Measurements from ENCODE around the gene PRR5L.

The PRR5L gene

GRCh38 chr11:36412781-36413383, 116.8 kb downstream of the PRR5L start:
- ChIA-PET CTCF (interaction anchor here (0.9 to 5.1 kb wide), 11 partner anchors 8 to 119 kb away, joined by 3 to 46 read pairs (median 4); partner anchors contain the start of gene PRR5L), POLR2A (interaction anchor here (3.0 to 3.1 kb wide), 2 partner anchors 8 to 36 kb away, joined by 12 to 13 read pairs; no protein-coding TSS in a partner anchor)
- Histone ChIP-seq H3K36me3 (ENCODE audit: control insufficient read depth in 4 of 4, insufficient read depth in 4 of 4, low read length in 3 of 4) (peaks cover 0 to 54% (median 7%) of the 10 kb centered on the region in 4 experiments), H3K27me3 (replicated peaks in 2 of 5; ENCODE audit: control insufficient read depth in 4 of 5, insufficient read depth in 5 of 5, low read length in 4 of 5) (no peaks in the 10 kb centered on the region), H3K27ac (ENCODE audit: insufficient read depth in 1 of 2, low read depth in 1 of 2, low read length in 2 of 2, poor library complexity in 1 of 2, severe bottlenecking in 2 of 2) (peak overlapping the region; percentile 40 to 65), H3K9me3 (ENCODE audit: control extremely low read depth in 1 of 5, control insufficient read depth in 4 of 5, insufficient read depth in 2 of 5, low read depth in 1 of 5, low read length in 4 of 5) (peaks cover 0 to 2% (median 0%) of the 10 kb centered on the region in 5 experiments), H3K4me3 (ENCODE audit: control insufficient read depth in 1 of 7, extremely low read depth in 1 of 7, insufficient read depth in 4 of 7, low read depth in 2 of 7, low read length in 6 of 7) (peak overlapping the region in 1 of 7 experiments; percentile 2), H3K4me1 (ENCODE audit: control extremely low read depth in 1 of 4, control insufficient read depth in 4 of 4, insufficient read depth in 4 of 4, low read length in 3 of 4) (peaks cover 48 to 82% (median 72%) of the 10 kb centered on the region in 4 experiments)
- peak in 2 of 3 donors; percentile 88 to 90 for DNase-seq
- WGBS (ENCODE audit: insufficient coverage), result no CpG with 5 or more reads among the region's 2 CpGs

- POLR2A ChIA-PET, result interaction anchor here (0.5 kb wide), 1 partner anchor 33 kb away, joined by 3 read pairs; no protein-coding TSS in a partner anchor
- DNase-seq, result no peak
- Histone ChIP-seq H3K27me3 (replicated peaks in 2 of 5; ENCODE audit: control insufficient read depth in 4 of 5, insufficient read depth in 5 of 5, low read length in 4 of 5) (no peaks in the 10 kb centered on the region), H3K4me1 (ENCODE audit: control extremely low read depth in 1 of 4, control insufficient read depth in 4 of 4, insufficient read depth in 4 of 4, low read length in 3 of 4) (peaks cover 41 to 73% (median 60%) of the 10 kb centered on the region in 4 experiments), H3K27ac (ENCODE audit: insufficient read depth in 1 of 2, low read depth in 1 of 2, low read length in 2 of 2, poor library complexity in 1 of 2, severe bottlenecking in 2 of 2) (no peak overlapping the region), H3K36me3 (ENCODE audit: control insufficient read depth in 4 of 4, insufficient read depth in 4 of 4, low read length in 3 of 4) (peaks cover 0 to 58% (median 12%) of the 10 kb centered on the region in 4 experiments), H3K9me3 (ENCODE audit: control extremely low read depth in 1 of 5, control insufficient read depth in 4 of 5, insufficient read depth in 2 of 5, low read depth in 1 of 5, low read length in 4 of 5) (peaks cover 0 to 2% (median 0%) of the 10 kb centered on the region in 5 experiments), H3K4me3 (ENCODE audit: control insufficient read depth in 1 of 7, extremely low read depth in 1 of 7, insufficient read depth in 4 of 7, low read depth in 2 of 7, low read length in 6 of 7) (no peak overlapping the region)
- 70% methylated on average over 4 of the region's 5 CpGs for WGBS (ENCODE audit: insufficient coverage)
- CTCF ChIA-PET, result interaction anchor here (1.1 to 1.4 kb wide), 3 partner anchors 39 to 126 kb away, joined by 3 read pairs; no protein-coding TSS in a partner anchor
Measured at GRCh38 chr11:36417154-36417553, 121.1 kb downstream of the PRR5L start.

- Histone ChIP-seq H3K4me1 (ENCODE audit: control extremely low read depth in 1 of 4, control insufficient read depth in 4 of 4, insufficient read depth in 4 of 4, low read length in 3 of 4) (peaks cover 32 to 72% (median 54%) of the 10 kb centered on the region in 4 experiments), H3K4me3 (ENCODE audit: control insufficient read depth in 1 of 7, extremely low read depth in 1 of 7, insufficient read depth in 4 of 7, low read depth in 2 of 7, low read length in 6 of 7) (no peak overlapping the region), H3K27me3 (replicated peaks in 2 of 5; ENCODE audit: control insufficient read depth in 4 of 5, insufficient read depth in 5 of 5, low read length in 4 of 5) (no peaks in the 10 kb centered on the region), H3K27ac (ENCODE audit: insufficient read depth in 1 of 2, low read depth in 1 of 2, low read length in 2 of 2, poor library complexity in 1 of 2, severe bottlenecking in 2 of 2) (no peak overlapping the region), H3K36me3 (ENCODE audit: control insufficient read depth in 4 of 4, insufficient read depth in 4 of 4, low read length in 3 of 4) (peaks cover 0 to 70% (median 18%) of the 10 kb centered on the region in 4 experiments), H3K9me3 (ENCODE audit: control extremely low read depth in 1 of 5, control insufficient read depth in 4 of 5, insufficient read depth in 2 of 5, low read depth in 1 of 5, low read length in 4 of 5) (peaks cover 0 to 2% (median 0%) of the 10 kb centered on the region in 5 experiments)
- ChIA-PET CTCF (interaction anchor here (0.6 to 2.6 kb wide), 12 partner anchors 8 to 127 kb away, joined by 3 to 21 read pairs (median 4); no protein-coding TSS in a partner anchor), POLR2A (interaction anchor here (0.6 to 2.1 kb wide), 3 partner anchors 8 to 41 kb away, joined by 3 to 13 read pairs (median 7); no protein-coding TSS in a partner anchor)
- 100% methylated on average over 2 of the region's 7 CpGs for WGBS (ENCODE audit: insufficient coverage)
- DNase-seq, result no peak
Measured at GRCh38 chr11:36419791-36420424, 123.8 kb downstream of the PRR5L start.

- no peaks in the 10 kb centered on the region for H3K27me3 ChIP-seq (replicated peaks in 2 of 5; ENCODE audit: control insufficient read depth in 4 of 5, insufficient read depth in 5 of 5, low read length in 4 of 5)
- peaks cover 0 to 76% (median 18%) of the 10 kb centered on the region in 4 experiments for H3K36me3 ChIP-seq (ENCODE audit: control insufficient read depth in 4 of 4, insufficient read depth in 4 of 4, low read length in 3 of 4)
- ChIA-PET POLR2A (interaction anchor here (1.0 to 2.1 kb wide), 3 partner anchors 10 to 44 kb away, joined by 4 to 13 read pairs (median 7); no protein-coding TSS in a partner anchor), CTCF (interaction anchor here (0.9 to 3.7 kb wide), 10 partner anchors 9 to 69 kb away, joined by 3 to 21 read pairs (median 4); no protein-coding TSS in a partner anchor)
- peak overlapping the region in 1 of 2 experiments; percentile 39 for H3K27ac ChIP-seq (ENCODE audit: insufficient read depth in 1 of 2, low read depth in 1 of 2, low read length in 2 of 2, poor library complexity in 1 of 2, severe bottlenecking in 2 of 2)
- no peaks in the 10 kb centered on the region for H3K9me3 ChIP-seq (ENCODE audit: control extremely low read depth in 1 of 5, control insufficient read depth in 4 of 5, insufficient read depth in 2 of 5, low read depth in 1 of 5, low read length in 4 of 5)
- DNase-seq, result peak in 1 of 3 donors; percentile 10
- peaks cover 28 to 69% (median 54%) of the 10 kb centered on the region in 4 experiments for H3K4me1 ChIP-seq (ENCODE audit: control extremely low read depth in 1 of 4, control insufficient read depth in 4 of 4, insufficient read depth in 4 of 4, low read length in 3 of 4)
- H3K4me3 ChIP-seq (ENCODE audit: control insufficient read depth in 1 of 7, extremely low read depth in 1 of 7, insufficient read depth in 4 of 7, low read depth in 2 of 7, low read length in 6 of 7), result peak overlapping the region in 3 of 7 experiments; percentile 20 to 46 (median 30)
- WGBS (ENCODE audit: insufficient coverage), result 17% methylated on average over 1 of the region's 6 CpGs
Measured at GRCh38 chr11:36421546-36422155, 125.6 kb downstream of the PRR5L start.

- peaks cover 0 to 75% (median 21%) of the 10 kb centered on the region in 4 experiments for H3K36me3 ChIP-seq (ENCODE audit: control insufficient read depth in 4 of 4, insufficient read depth in 4 of 4, low read length in 3 of 4)
- CTCF ChIA-PET, result interaction anchor here (0.9 to 1.7 kb wide), 3 partner anchors 11 to 49 kb away, joined by 3 to 5 read pairs (median 5); no protein-coding TSS in a partner anchor
- no peaks in the 10 kb centered on the region for H3K27me3 ChIP-seq (replicated peaks in 2 of 5; ENCODE audit: control insufficient read depth in 4 of 5, insufficient read depth in 5 of 5, low read length in 4 of 5)
- DNase-seq, result peak in 1 of 3 donors; percentile 20
- H3K4me3 ChIP-seq (ENCODE audit: control insufficient read depth in 1 of 7, extremely low read depth in 1 of 7, insufficient read depth in 4 of 7, low read depth in 2 of 7, low read length in 6 of 7), result no peak overlapping the region
- no peaks in the 10 kb centered on the region for H3K9me3 ChIP-seq (ENCODE audit: control extremely low read depth in 1 of 5, control insufficient read depth in 4 of 5, insufficient read depth in 2 of 5, low read depth in 1 of 5, low read length in 4 of 5)
- 67% methylated on average over 2 of the region's 6 CpGs for WGBS (ENCODE audit: insufficient coverage)
- H3K27ac ChIP-seq (ENCODE audit: insufficient read depth in 1 of 2, low read depth in 1 of 2, low read length in 2 of 2, poor library complexity in 1 of 2, severe bottlenecking in 2 of 2), result no peak overlapping the region
- POLR2A ChIA-PET, result no interaction called here
- peaks cover 20 to 43% (median 31%) of the 10 kb centered on the region in 4 experiments for H3K4me1 ChIP-seq (ENCODE audit: control extremely low read depth in 1 of 4, control insufficient read depth in 4 of 4, insufficient read depth in 4 of 4, low read length in 3 of 4)
Measured at GRCh38 chr11:36425561-36426081, 129.5 kb downstream of the PRR5L start.

GRCh38 chr11:36426226-36426848, 130.2 kb downstream of the PRR5L start:
- peaks cover 0 to 82% (median 23%) of the 10 kb centered on the region in 4 experiments for H3K36me3 ChIP-seq (ENCODE audit: control insufficient read depth in 4 of 4, insufficient read depth in 4 of 4, low read length in 3 of 4)
- peak overlapping the region in 1 of 2 experiments; percentile 30 for H3K27ac ChIP-seq (ENCODE audit: insufficient read depth in 1 of 2, low read depth in 1 of 2, low read length in 2 of 2, poor library complexity in 1 of 2, severe bottlenecking in 2 of 2)
- ChIA-PET POLR2A (no interaction called here), CTCF (interaction anchor here (0.9 to 1.5 kb wide), 4 partner anchors 10 to 63 kb away, joined by 3 to 5 read pairs (median 4); no protein-coding TSS in a partner anchor)
- no peaks in the 10 kb centered on the region for H3K27me3 ChIP-seq (replicated peaks in 2 of 5; ENCODE audit: control insufficient read depth in 4 of 5, insufficient read depth in 5 of 5, low read length in 4 of 5)
- H3K4me3 ChIP-seq (ENCODE audit: control insufficient read depth in 1 of 7, extremely low read depth in 1 of 7, insufficient read depth in 4 of 7, low read depth in 2 of 7, low read length in 6 of 7), result no peak overlapping the region
- H3K9me3 ChIP-seq (ENCODE audit: control extremely low read depth in 1 of 5, control insufficient read depth in 4 of 5, insufficient read depth in 2 of 5, low read depth in 1 of 5, low read length in 4 of 5), result no peaks in the 10 kb centered on the region
- DNase-seq, result no peak
- no CpG with 5 or more reads among the region's 4 CpGs for WGBS (ENCODE audit: insufficient coverage)
- peaks cover 13 to 35% (median 24%) of the 10 kb centered on the region in 4 experiments for H3K4me1 ChIP-seq (ENCODE audit: control extremely low read depth in 1 of 4, control insufficient read depth in 4 of 4, insufficient read depth in 4 of 4, low read length in 3 of 4)
